ENCODE results near the gene JMJD1C.
"Not testable (repeated sequence)": the region's sequence is repeated elsewhere in the genome, so short reads cannot be mapped to it uniquely, and the experiment has no call there.

Gene JMJD1C

DNA sequence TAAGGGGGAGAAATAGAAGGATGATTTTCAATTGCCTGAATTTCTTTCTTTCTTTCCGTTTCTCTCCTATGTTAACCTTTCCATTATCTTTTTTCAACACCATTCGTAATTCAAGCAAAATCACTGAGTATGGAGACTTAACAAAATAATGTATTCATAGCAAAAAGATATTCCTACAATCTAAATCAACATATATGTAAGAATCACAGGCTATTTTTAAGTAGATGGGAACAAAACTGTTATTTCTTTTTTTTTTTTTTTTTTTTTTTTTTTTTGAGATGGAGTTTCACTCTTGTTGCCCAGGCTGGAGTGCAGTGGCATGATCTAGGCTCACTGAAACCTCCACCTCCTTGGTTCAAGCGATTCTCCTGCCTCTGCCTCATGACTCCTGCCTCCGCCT, 27.2 kb upstream of the JMJD1C start:
- Histone ChIP-seq H4K20me1 (ENCODE audit: insufficient read depth, low read length, poor library complexity, severe bottlenecking) (peaks cover under 1% of the 10 kb centered on the region), H3K9me2 (replicated peaks; ENCODE audit: low read depth, low read length) (no peaks in the 10 kb centered on the region), H3F3A (ENCODE audit: low read depth) (no peaks in the 10 kb centered on the region), H3K9ac (ENCODE audit: low read depth, low read length, poor library complexity, severe bottlenecking) (no peak overlapping the region), H3K4me2 (ENCODE audit: low read depth, low read length, poor library complexity, severe bottlenecking) (no peak overlapping the region), H3K79me2 (ENCODE audit: insufficient read depth, low read length) (peaks cover 67% of the 10 kb centered on the region), H2AFZ (ENCODE audit: low read length) (no peak overlapping the region), H3K9me3 (ENCODE audit: insufficient read depth, low read depth, low read length) (no peaks in the 10 kb centered on the region), H3K36me3 (ENCODE audit: insufficient read depth, low read length) (no peaks in the 10 kb centered on the region; the same call in 1 of the 2 replicates), H3K27me3 (ENCODE audit: insufficient read depth, low read length, poor library complexity, severe bottlenecking) (no peaks in the 10 kb centered on the region), H3K4me3 (ENCODE audit: low read length, poor library complexity, severe bottlenecking) (no peak overlapping the region), H3K4me1 (ENCODE audit: insufficient read depth, low read length, poor library complexity, severe bottlenecking) (peaks cover 10% of the 10 kb centered on the region)
- no peak for TF ChIP-seq CTCF (conservative IDR thresholded peaks at IDR 0.05; ENCODE audit: low read length)
- no peak for TF ChIP-seq EZH2phosphoT487 (IDR thresholded peaks at IDR 0.05; ENCODE audit: borderline replicate concordance)

DNA sequence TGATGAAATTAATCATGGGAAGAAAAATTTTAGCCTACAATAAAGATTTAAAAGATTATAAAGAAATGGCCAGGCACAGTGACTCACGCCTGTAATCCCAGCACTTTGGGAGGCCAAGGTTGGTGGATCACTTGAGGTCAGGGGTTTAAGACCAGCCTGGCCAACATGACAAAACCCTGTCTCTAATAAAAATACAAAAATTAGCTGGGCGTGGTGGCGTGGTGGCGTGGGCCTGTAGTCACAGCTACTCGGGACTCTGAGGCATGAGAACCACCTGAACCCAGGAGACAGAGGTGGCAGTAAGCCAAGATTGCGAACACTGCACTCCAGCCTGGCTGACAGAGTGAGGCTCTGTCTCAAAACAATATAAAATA, 26.5 kb upstream of the JMJD1C start:
- H3K9me2 ChIP-seq (replicated peaks; ENCODE audit: low read depth, low read length); H3K36me3 ChIP-seq (ENCODE audit: insufficient read depth, low read length); H3K9ac ChIP-seq (ENCODE audit: low read depth, low read length, poor library complexity, severe bottlenecking); H3F3A ChIP-seq (ENCODE audit: low read depth); H4K20me1 ChIP-seq (ENCODE audit: insufficient read depth, low read length, poor library complexity, severe bottlenecking); H3K4me2 ChIP-seq (ENCODE audit: low read depth, low read length, poor library complexity, severe bottlenecking); H3K4me1 ChIP-seq (ENCODE audit: insufficient read depth, low read length, poor library complexity, severe bottlenecking); H3K27me3 ChIP-seq (ENCODE audit: insufficient read depth, low read length, poor library complexity, severe bottlenecking); H3K4me3 ChIP-seq (ENCODE audit: low read length, poor library complexity, severe bottlenecking); H2AFZ ChIP-seq (ENCODE audit: low read length); H3K9me3 ChIP-seq (ENCODE audit: insufficient read depth, low read depth, low read length): not testable (repeated sequence)
- peaks cover 68% of the 10 kb centered on the region for H3K79me2 ChIP-seq (ENCODE audit: insufficient read depth, low read length)

DNA sequence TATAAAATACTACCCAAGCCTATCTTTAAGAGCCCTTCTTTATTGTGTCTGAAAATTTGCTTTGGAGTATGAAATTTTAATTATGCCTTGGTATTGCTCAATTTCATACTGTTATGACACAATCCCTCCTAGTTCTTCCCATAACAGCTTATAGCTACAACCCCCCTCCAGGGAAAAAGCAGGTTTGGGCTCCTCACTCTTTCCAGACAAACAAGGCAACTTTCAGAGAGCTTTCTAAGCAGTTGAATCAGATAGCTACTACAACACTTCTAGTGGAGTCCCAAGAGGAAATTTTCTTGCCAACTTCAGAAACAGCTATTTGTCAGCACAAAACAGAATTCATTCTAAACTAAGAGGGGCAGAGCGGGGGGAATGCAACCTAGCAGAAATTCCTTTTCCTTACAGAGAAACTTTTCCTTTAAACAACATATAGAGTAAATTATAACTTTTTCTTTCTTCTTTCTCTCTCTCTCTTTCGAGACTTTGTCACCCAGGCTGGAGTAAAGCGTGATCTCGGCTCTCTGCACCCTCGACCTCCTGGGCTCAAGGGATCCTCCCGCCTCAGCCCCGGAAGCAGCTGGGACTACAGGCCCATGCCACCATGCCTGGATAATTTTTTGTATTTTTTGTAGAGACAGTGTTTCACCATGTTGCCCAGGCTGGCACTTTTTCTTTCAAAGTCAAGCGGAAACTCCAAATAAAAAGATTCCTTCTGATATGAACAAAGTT, 26.0 kb upstream of the JMJD1C start:
- H3K79me2 ChIP-seq (ENCODE audit: insufficient read depth, low read length): peaks cover 68% of the 10 kb centered on the region
- no peaks in the 10 kb centered on the region for H3K9me2 ChIP-seq (replicated peaks; ENCODE audit: low read depth, low read length)
- H3K4me3 ChIP-seq (ENCODE audit: low read length, poor library complexity, severe bottlenecking): no peak overlapping the region
- no peak overlapping the region for H2AFZ ChIP-seq (ENCODE audit: low read length)
- peaks cover 3% of the 10 kb centered on the region for H4K20me1 ChIP-seq (ENCODE audit: insufficient read depth, low read length, poor library complexity, severe bottlenecking)
- peaks cover 9% of the 10 kb centered on the region for H3K4me1 ChIP-seq (ENCODE audit: insufficient read depth, low read length, poor library complexity, severe bottlenecking)
- H3K36me3 ChIP-seq (ENCODE audit: insufficient read depth, low read length): no peaks in the 10 kb centered on the region; the same call in 1 of the 2 replicates
- no peak overlapping the region for H3K4me2 ChIP-seq (ENCODE audit: low read depth, low read length, poor library complexity, severe bottlenecking)
- TF ChIP-seq CTCF (conservative IDR thresholded peaks at IDR 0.05; ENCODE audit: low read length) (no peak), EZH2phosphoT487 (IDR thresholded peaks at IDR 0.05; ENCODE audit: borderline replicate concordance) (no peak)
- H3F3A ChIP-seq (ENCODE audit: low read depth): no peaks in the 10 kb centered on the region
- no peaks in the 10 kb centered on the region for H3K9me3 ChIP-seq (ENCODE audit: insufficient read depth, low read depth, low read length)
- no peaks in the 10 kb centered on the region for H3K27me3 ChIP-seq (ENCODE audit: insufficient read depth, low read length, poor library complexity, severe bottlenecking)
- H3K9ac ChIP-seq (ENCODE audit: low read depth, low read length, poor library complexity, severe bottlenecking): no peak overlapping the region

GRCh38 chr10:63489838-63490237, 24.1 kb upstream of the JMJD1C start:
- Histone ChIP-seq H2AFZ (ENCODE audit: low read length) (no peak overlapping the region), H3K79me2 (ENCODE audit: insufficient read depth, low read length) (peaks cover 66% of the 10 kb centered on the region), H3K9me3 (ENCODE audit: insufficient read depth, low read depth, low read length) (no peaks in the 10 kb centered on the region)

More at GRCh38 chr10:63489838-63490237, 24.1 kb upstream of the JMJD1C start:
- H3K9ac ChIP-seq (ENCODE audit: low read depth, low read length, poor library complexity, severe bottlenecking): no peak overlapping the region
- H3K36me3 ChIP-seq (ENCODE audit: insufficient read depth, low read length): no peaks in the 10 kb centered on the region; the same call in 1 of the 2 replicates
- H3K9me2 ChIP-seq (replicated peaks; ENCODE audit: low read depth, low read length): no peaks in the 10 kb centered on the region
- TF ChIP-seq CTCF (conservative IDR thresholded peaks at IDR 0.05; ENCODE audit: low read length) (no peak), EZH2phosphoT487 (IDR thresholded peaks at IDR 0.05; ENCODE audit: borderline replicate concordance) (no peak)
- H3K27me3 ChIP-seq (ENCODE audit: insufficient read depth, low read length, poor library complexity, severe bottlenecking): no peaks in the 10 kb centered on the region
- no peaks in the 10 kb centered on the region for H3F3A ChIP-seq (ENCODE audit: low read depth)
- peaks cover 3% of the 10 kb centered on the region for H4K20me1 ChIP-seq (ENCODE audit: insufficient read depth, low read length, poor library complexity, severe bottlenecking)
- no peak overlapping the region for H3K4me2 ChIP-seq (ENCODE audit: low read depth, low read length, poor library complexity, severe bottlenecking)
- no peak overlapping the region for H3K4me3 ChIP-seq (ENCODE audit: low read length, poor library complexity, severe bottlenecking)
- peaks cover 13% of the 10 kb centered on the region for H3K4me1 ChIP-seq (ENCODE audit: insufficient read depth, low read length, poor library complexity, severe bottlenecking)

All from Loucy (cell line).